Smooth muscle cell (in vitro differentiated cells): Measurements from ENCODE around the gene TRPC4. TPM values are rescaled to one million over a fixed set of nuclear protein-coding genes. Genes with fewer than 3 reads are reported as not detected.

ENCODE experiments used
- DNase-seq: peaks from one replicate; lab custom pipeline; 2025; ENCODE audit not compliant: unreplicated experiment; lab: John Stamatoyannopoulos, UW
- H2AFZ ChIP-seq: fragments of 200-600 bp; sonication (generic); 2 replicates; pipeline ENCODE4 v1.6.0; 2016; ENCODE audit warnings: antibody characterized with exemption, low read depth, mild to moderate bottlenecking
- H3F3A ChIP-seq: fragments of 200-600 bp; sonication (generic); 2 replicates; pipeline ENCODE4 v1.6.0; 2017; ENCODE audit warnings: antibody characterized with exemption, low read depth
- H3K27ac ChIP-seq: fragments of 200-600 bp; sonication (generic); 2 replicates; pipeline ENCODE4 v1.5.1; 2016; ENCODE audit warnings: low read depth, mild to moderate bottlenecking
- H3K27me3 ChIP-seq: fragments of 200-600 bp; sonication (generic); 2 replicates; pipeline ENCODE4 v1.6.1; 2016; ENCODE audit warnings: low read depth, mild to moderate bottlenecking
- H3K36me3 ChIP-seq: fragments of 200-600 bp; sonication (generic); 2 replicates; pipeline ENCODE4 v1.5.1; 2016; ENCODE audit warnings: low read depth
- H3K4me1 ChIP-seq: fragments of 200-600 bp; sonication (generic); 2 replicates; pipeline ENCODE4 v1.5.1; 2016; ENCODE audit warnings: low read depth
- H3K4me2 ChIP-seq: fragments of 200-600 bp; sonication (generic); 2 replicates; pipeline ENCODE4 v1.6.0; 2016; ENCODE audit warnings: mild to moderate bottlenecking
- H3K4me3 ChIP-seq: fragments of 200-600 bp; sonication (generic); 2 replicates; pipeline ENCODE4 v1.5.1; 2016; ENCODE audit warnings: mild to moderate bottlenecking
- H3K79me2 ChIP-seq: fragments of 200-600 bp; sonication (generic); 2 replicates; pipeline ENCODE4 v1.6.0; 2016; ENCODE audit warnings: low read depth, mild to moderate bottlenecking
- H3K9ac ChIP-seq: fragments of 200-600 bp; sonication (generic); 2 replicates; pipeline ENCODE4 v1.6.0; 2016; ENCODE audit warnings: low read depth
- H3K9me3 ChIP-seq: fragments of 200-600 bp; sonication (generic); replicated peaks from 2 replicates; pipeline ENCODE4 v1.5.1; 2016; ENCODE audit warnings: low read depth
- H4K20me1 ChIP-seq: fragments of 200-600 bp; sonication (generic); 2 replicates; pipeline ENCODE4 v1.6.0; 2016; ENCODE audit warnings: low read depth
- CTCF ChIP-seq: fragments of 200-600 bp; sonication (generic); IDR thresholded peaks from 2 replicates; pipeline ENCODE4 v1.5.1; 2017; ENCODE audit warnings: borderline replicate concordance, mild to moderate bottlenecking, antibody characterized with exemption; ENCODE audit not compliant: insufficient read depth, poor library complexity, severe bottlenecking
- WGBS: methylation state at CpG from one replicate; pipeline ENCODE4 v1.1.7; 2016; ENCODE audit warnings: low lambda C conversion rate; 5-methylcytosine and 5-hydroxymethylcytosine counted together
- polyA plus RNA-seq: library from polyadenylated mRNA; unstranded; fragments of >200 nt; fragmentation: Nextera tagmentation; extraction: Ambion mirVana; gene quantifications from 2 replicates; pipeline ENCODE4 v1.2.1, GENCODE V29; 2016
- total RNA-seq: library from RNA; depleted of rRNA; stranded (reverse); fragments of >200 nt; gene quantifications from 2 replicates; pipeline ENCODE4 v1.2.3, GENCODE V29; 2014

Gene TRPC4
- total and polyA plus RNA-seq, 2 experiments from 2014 or later, result 0.09 TPM; not detected in 1

GRCh38 chr13:37889102-37889501 lies 19.5 kb upstream of the TRPC4 start:
- H2AFZ ChIP-seq, result no peak overlapping the region
- WGBS, result 88% methylated on average over 2 of the region's 2 CpGs
- no peaks in the 10 kb centered on the region for H3K9me3 ChIP-seq
- no peak overlapping the region for H3K4me2 ChIP-seq
- H4K20me1 ChIP-seq, result no peaks in the 10 kb centered on the region
- H3K27me3 ChIP-seq, result no peaks in the 10 kb centered on the region
- no peak for DNase-seq
- H3K79me2 ChIP-seq, result no peaks in the 10 kb centered on the region
- H3K27ac ChIP-seq, result no peak overlapping the region
- no peaks in the 10 kb centered on the region for H3K4me1 ChIP-seq
- no peaks in the 10 kb centered on the region for H3F3A ChIP-seq
- no peaks in the 10 kb centered on the region for H3K36me3 ChIP-seq
- no peak overlapping the region for H3K4me3 ChIP-seq
- no peak overlapping the region for H3K9ac ChIP-seq
- no peak for TF ChIP-seq CTCF

DNA sequence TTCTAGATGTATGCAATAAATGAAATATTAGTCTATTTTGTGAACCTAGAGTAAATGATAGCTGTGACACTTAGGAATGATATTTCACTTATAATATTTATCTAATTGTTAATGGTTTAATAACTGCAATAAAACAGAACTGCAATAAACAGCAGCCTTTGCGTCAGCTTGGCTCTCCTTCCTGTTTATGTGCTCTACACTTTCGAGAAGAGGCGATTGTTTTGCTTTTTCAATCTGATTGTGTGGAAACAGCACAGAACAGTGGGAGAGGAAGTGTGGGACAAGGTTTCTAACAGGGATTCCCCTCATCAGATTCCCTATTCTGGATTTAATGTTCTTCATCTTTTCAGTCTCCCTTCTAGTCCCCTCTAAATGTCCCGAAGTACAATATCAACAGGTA lies 17.3 kb upstream of the TRPC4 start:
- Histone ChIP-seq H3K27me3 (no peaks in the 10 kb centered on the region), H3K36me3 (no peaks in the 10 kb centered on the region), H3K4me1 (no peaks in the 10 kb centered on the region), H2AFZ (no peak overlapping the region), H3K9me3 (no peaks in the 10 kb centered on the region), H3F3A (no peaks in the 10 kb centered on the region), H3K79me2 (no peaks in the 10 kb centered on the region), H3K4me3 (no peak overlapping the region), H3K9ac (no peak overlapping the region), H4K20me1 (no peaks in the 10 kb centered on the region), H3K4me2 (no peak overlapping the region), H3K27ac (no peak overlapping the region)
- no peak for DNase-seq
- 85% methylated on average over 4 of the region's 4 CpGs for WGBS
- no peak for TF ChIP-seq CTCF

GRCh38 chr13:37884674-37885073 lies 15.1 kb upstream of the TRPC4 start:
- no peaks in the 10 kb centered on the region for H3K4me1 ChIP-seq
- no peak overlapping the region for H2AFZ ChIP-seq
- WGBS, result 97% methylated on average over 2 of the region's 2 CpGs
- no peak overlapping the region for H3K27ac ChIP-seq
- no peak for TF ChIP-seq CTCF
- no peaks in the 10 kb centered on the region for H3K27me3 ChIP-seq
- no peaks in the 10 kb centered on the region for H3K36me3 ChIP-seq
- no peaks in the 10 kb centered on the region for H3F3A ChIP-seq
- no peak overlapping the region for H3K4me3 ChIP-seq
- DNase-seq, result no peak
- H3K4me2 ChIP-seq, result no peak overlapping the region
- no peak overlapping the region for H3K9ac ChIP-seq
- no peaks in the 10 kb centered on the region for H3K79me2 ChIP-seq
- no peaks in the 10 kb centered on the region for H4K20me1 ChIP-seq
- no peaks in the 10 kb centered on the region for H3K9me3 ChIP-seq

- no peaks in the 10 kb centered on the region for H3K4me1 ChIP-seq
- H3K27ac ChIP-seq, result no peak overlapping the region
- H3K4me3 ChIP-seq, result no peak overlapping the region
- no peaks in the 10 kb centered on the region for H3F3A ChIP-seq
- H2AFZ ChIP-seq, result no peak overlapping the region
- no peaks in the 10 kb centered on the region for H3K36me3 ChIP-seq
- no peak overlapping the region for H3K9ac ChIP-seq
- no peaks in the 10 kb centered on the region for H3K9me3 ChIP-seq
- no peaks in the 10 kb centered on the region for H3K27me3 ChIP-seq
- H3K79me2 ChIP-seq, result no peaks in the 10 kb centered on the region
- no peak for DNase-seq
- H4K20me1 ChIP-seq, result no peaks in the 10 kb centered on the region
- no peak overlapping the region for H3K4me2 ChIP-seq
- TF ChIP-seq CTCF, result no peak
- 83% methylated on average over 1 of the region's 1 CpG for WGBS
Measured at GRCh38 chr13:37884026-37884425, 14.5 kb upstream of the TRPC4 start.
